Left cardiac atrium (tissue), 4 donors: ENCODE data around the gene NEDD4L. TPM values are rescaled to one million over a fixed set of nuclear protein-coding genes. Genes with fewer than 3 reads are reported as not detected.

Experiments used
- ATAC-seq, 2 donors: fragments of 200-7000 bp; cut with Tn5 transposase; one replicate each; pipeline ENCODE4 v1.9.1; 2020; ENCODE audit warnings: mild to moderate bottlenecking in 2 of 2, moderate library complexity in 2 of 2
- DNase-seq: peaks from one replicate; pipeline ENCODE4 v3.0.0-alpha.2; 2020
- intact Hi-C, 2 donors: fragments of 100-400 bp; cut with DNase I; formaldehyde crosslinking; loops; one replicate each; pipeline versions ENCODE4 v1.14.1 to v1.15.1; 2022 to 2023
- total RNA-seq, 2 donors: library from RNA; stranded (reverse); fragmentation: NEBNext Ultra II Directional; extraction: Animal tissue kit (Norgen Biotek cat#: 25700); gene quantifications; one replicate each; pipeline ENCODE4 v1.2.1, GENCODE V29; 2021
- donor health status: DM: no; HTN: yes; CAD: no.
- donor health status: DM: no; HTN: yes; CAD: no; lungs with severe emphysema.
- donor health status: DM: yes; HTN: yes; CAD: no.
- donor health status: Dilated cardiomyopathy.

Gene NEDD4L
- total RNA-seq, 2 donors from 2014 or later, result 64.9 to 98.2 TPM

DNA sequence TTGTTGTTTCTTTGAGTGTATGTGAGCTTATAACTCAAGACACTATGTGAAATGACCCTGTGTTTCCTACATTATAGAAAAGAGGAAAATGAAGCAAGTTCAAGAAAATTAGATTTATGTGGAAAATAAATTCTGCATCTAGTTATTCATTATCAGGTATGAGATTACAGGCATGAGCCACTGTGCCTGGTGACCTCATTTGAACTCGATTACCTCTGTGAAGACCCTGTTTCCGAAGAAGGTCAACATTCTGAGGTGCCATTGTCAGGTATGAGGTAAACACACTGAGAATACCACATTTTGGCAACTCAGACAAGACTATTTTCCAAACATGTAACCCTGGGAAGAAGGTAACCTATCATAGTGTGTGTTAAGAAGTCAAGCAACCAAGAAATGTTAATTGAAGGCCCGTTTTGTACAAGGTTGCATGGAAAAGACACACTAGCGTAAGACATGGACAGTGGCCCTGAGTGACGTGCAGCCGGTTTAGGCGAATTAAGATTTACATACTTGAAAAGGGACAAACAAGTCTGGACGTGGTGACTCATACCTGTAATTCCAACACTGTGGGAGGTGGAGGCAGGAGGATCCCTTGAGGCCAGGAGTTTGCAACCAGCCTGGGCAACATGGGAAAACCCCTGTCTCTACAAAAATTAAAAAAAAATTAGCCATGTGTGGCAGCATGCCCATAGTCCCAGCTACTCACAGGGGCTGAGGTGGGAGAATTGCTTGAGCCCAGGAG, 186.6 kb downstream of the NEDD4L start:
- DNase-seq, result no peak
- no peak for ATAC-seq
- intact Hi-C loops, result no loop called here

- no peak for DNase-seq
- ATAC-seq, result peak; percentile 60 to 69
- intact Hi-C loops, result no loop called here
These were observed 187.9 kb downstream of the NEDD4L start for GRCh38 chr18:58231930-58232329.

- intact Hi-C loops, result no loop called here
- ATAC-seq (no peak), DNase-seq (no peak)
These were observed 188.6 kb downstream of the NEDD4L start for GRCh38 chr18:58232668-58233067.

GRCh38 chr18:58234359-58234741, 190.3 kb downstream of the NEDD4L start:
- DNase-seq, result no peak
- intact Hi-C loops, result no loop called here
- no peak for ATAC-seq

DNA sequence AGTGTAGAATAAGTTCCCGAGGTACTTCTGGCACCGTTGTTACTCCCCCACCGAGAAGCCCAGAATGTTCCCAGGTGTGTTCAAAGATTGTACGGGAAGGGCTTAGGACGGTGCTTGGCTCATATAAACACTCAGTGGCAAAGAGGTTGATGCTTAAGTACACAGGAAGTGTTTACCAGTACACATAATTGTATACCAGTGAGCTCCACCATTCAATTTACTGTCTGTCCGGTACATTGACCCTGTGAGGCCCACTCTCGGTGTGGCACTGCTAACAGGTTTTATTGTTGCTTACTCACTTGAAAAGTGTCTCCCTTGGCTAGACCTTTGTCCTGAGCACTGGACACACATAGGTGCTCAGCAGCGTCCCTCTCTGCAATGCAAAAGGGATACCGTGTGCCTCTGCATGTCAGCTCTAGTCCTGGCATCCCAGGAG, 191.0 kb downstream of the NEDD4L start:
- intact Hi-C loops, result no loop called here
- ATAC-seq, result no peak
- no peak for DNase-seq

DNA sequence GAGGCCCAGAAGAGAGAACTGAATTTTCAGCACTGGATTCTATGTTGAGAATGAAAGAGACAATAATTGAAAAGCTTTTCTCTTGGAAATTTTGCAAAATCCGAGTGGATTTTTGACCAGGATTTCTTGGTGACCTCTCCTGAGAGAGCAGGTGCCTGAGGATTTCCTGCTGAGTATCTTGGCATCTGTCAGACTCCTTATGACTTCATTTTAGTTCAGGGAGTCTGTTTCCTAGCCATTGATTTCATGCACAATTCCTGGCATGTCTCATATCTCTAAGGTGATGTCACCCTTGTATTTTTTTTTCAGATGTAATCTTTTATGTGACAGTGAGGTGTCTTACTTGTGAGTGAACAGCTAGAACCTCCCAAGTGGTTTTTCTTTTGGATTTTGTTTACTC, 195.9 kb downstream of the NEDD4L start:
- intact Hi-C loops, result no loop called here
- DNase-seq (no peak), ATAC-seq (peak in 1 of 2 donors; percentile 15)

GRCh38 chr18:58241026-58241679, 197.1 kb downstream of the NEDD4L start:
- intact Hi-C loops, result no loop called here
- ATAC-seq (no peak), DNase-seq (no peak)

GRCh38 chr18:58241877-58242276, 197.9 kb downstream of the NEDD4L start:
- peak; percentile 29 for DNase-seq
- peak; percentile 68 to 78 for ATAC-seq
- intact Hi-C loops, result no loop called here

- DNase-seq (no peak), ATAC-seq (no peak)
- intact Hi-C loops, result no loop called here
These were observed 198.4 kb downstream of the NEDD4L start for GRCh38 chr18:58242435-58242834.

DNA sequence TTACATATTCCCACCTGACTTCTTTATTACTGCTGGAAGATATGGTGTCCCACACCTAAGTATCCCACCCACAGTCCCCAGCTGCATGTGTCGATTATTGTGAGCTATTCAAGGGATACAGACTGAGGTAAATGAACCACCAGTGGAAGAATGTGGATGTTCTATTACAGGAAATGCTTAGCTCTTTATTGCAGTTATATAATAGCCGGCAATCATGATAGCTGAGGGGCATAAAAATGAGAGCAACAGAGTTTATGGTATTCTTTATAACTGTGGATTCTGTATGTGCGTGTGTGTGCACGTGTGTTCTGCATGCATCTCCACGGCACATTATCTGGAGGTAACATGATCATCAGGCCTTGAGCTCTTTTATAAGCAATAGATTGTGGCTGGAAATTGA, 198.9 kb downstream of the NEDD4L start:
- no peak for ATAC-seq
- intact Hi-C loops, result no loop called here
- no peak for DNase-seq

GRCh38 chr18:58243401-58243800, 199.4 kb downstream of the NEDD4L start:
- intact Hi-C loops, result no loop called here
- ATAC-seq (no peak), DNase-seq (no peak)

GRCh38 chr18:58247363-58247834, 203.4 kb downstream of the NEDD4L start:
- ATAC-seq (peak; percentile 83 to 86), DNase-seq (peak; percentile 34)
- intact Hi-C loops, result no loop called here

DNA sequence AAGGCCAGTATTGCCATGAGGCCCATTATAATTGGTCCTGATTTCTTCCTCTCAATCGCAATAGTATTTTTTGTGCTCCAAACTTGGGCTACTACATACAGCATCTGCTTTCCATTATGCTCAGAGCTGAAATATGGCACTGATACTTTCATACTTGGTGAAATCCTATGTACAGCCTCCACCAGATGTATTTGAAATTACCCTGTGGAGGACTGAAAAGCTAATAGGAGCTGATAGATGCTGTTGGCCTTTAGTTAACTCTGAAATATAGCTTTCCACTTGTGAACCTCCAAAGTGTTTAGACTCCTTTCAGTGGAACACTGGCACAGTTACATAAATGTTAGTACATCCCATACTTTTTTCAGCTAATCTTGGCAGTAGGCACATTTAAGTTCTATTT, 205.7 kb downstream of the NEDD4L start:
- intact Hi-C loops, result loop anchor here in 1 of 2 donors (10.0 kb wide), 1 partner anchor 65 kb away; no protein-coding TSS in a partner anchor
- DNase-seq (no peak), ATAC-seq (no peak)

DNA sequence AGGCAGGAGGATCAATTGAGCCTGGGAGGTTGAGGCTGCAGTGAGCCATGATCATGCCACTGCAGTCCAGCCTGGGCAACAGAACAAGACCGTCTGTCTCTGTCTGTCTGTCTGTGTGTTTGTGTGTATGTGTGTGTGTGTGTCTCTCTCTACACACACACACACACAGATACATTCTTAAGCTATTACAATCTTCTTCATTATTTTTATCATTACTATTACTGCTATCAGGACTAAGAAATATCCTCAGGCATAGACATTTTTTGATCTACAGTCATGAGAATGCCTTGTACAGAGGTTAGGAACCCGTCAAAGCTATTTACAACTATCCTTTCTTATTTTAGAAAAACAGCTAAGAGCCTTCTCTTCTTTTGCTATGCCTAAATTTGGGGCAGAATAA, 207.4 kb downstream of the NEDD4L start:
- intact Hi-C loops, result loop anchor here in 1 of 2 donors (10.0 kb wide), 1 partner anchor 63 kb away; no protein-coding TSS in a partner anchor
- no peak for ATAC-seq

DNA sequence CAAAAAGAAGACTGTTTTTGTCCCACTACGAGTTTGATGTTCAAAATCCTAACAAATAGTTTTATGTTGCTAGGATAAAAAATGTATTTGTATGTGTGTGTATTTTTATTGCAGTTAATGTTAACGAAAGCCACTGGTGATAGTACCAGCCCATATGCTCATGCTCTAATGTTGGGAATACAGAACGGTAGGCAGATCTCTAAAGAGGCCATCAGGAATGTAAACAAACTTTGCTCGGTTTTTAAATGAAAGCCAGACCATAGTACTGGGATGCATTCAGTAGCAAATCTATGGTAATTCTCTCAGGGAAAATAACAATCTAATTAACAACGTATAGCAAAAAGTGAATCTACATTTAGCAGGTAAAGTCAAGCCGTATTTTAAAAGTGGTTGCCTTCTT, 208.1 kb downstream of the NEDD4L start:
- intact Hi-C loops, result loop anchor here in 1 of 2 donors (10.0 kb wide), 1 partner anchor 63 kb away; no protein-coding TSS in a partner anchor
- ATAC-seq (no peak), DNase-seq (no peak)

More for the DNA sequence above, 207.4 kb downstream of the NEDD4L start:
- DNase-seq, result no peak

DNA sequence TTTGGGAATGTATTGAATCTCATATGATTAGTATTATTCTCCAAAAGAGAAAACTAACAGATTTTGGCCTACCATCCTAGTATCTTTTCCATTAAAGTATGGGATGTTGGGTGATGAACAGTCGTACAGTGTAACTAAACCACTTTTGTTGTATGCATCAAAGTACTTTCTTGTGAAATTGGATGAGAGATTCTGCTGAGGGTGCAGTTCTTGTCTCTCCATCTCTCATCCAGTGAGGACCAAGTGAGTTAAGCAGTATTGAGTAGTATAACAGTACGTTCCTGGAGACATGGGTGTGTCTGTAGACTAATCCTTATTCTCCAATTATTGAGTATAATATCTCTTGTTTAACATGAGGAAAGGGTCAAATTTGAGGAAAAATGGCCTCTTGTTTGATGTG, 209.3 kb downstream of the NEDD4L start:
- intact Hi-C loops, result loop anchor here in 1 of 2 donors (10.0 kb wide), 1 partner anchor 61 kb away; no protein-coding TSS in a partner anchor
- ATAC-seq, result no peak
- no peak for DNase-seq

- DNase-seq (no peak), ATAC-seq (no peak)
- intact Hi-C loops, result loop anchor here in 1 of 2 donors (10.0 kb wide), 1 partner anchor 61 kb away; no protein-coding TSS in a partner anchor
These were observed 209.8 kb downstream of the NEDD4L start for GRCh38 chr18:58253871-58254270.

- intact Hi-C loops, result loop anchor here in 1 of 2 donors (10.0 kb wide), 1 partner anchor 60 kb away; no protein-coding TSS in a partner anchor
- ATAC-seq, result peak; percentile 91 to 94
- DNase-seq, result peak; percentile 52
These were observed 211.0 kb downstream of the NEDD4L start for GRCh38 chr18:58254873-58255511.

- intact Hi-C loops, result loop anchor here in 1 of 2 donors (10.0 kb wide), 1 partner anchor 59 kb away; no protein-coding TSS in a partner anchor
- ATAC-seq, result peak; percentile 35 to 43
- peak; percentile 21 for DNase-seq
These were observed 211.8 kb downstream of the NEDD4L start for GRCh38 chr18:58255701-58256311.
